ENCODE results near the gene DENND4A. TPM values are rescaled to one million over a fixed set of nuclear protein-coding genes. Genes with fewer than 3 reads are reported as not detected.

DENND4A gene
- polyA plus RNA-seq, 1 donor, result 27.7 TPM

DNA sequence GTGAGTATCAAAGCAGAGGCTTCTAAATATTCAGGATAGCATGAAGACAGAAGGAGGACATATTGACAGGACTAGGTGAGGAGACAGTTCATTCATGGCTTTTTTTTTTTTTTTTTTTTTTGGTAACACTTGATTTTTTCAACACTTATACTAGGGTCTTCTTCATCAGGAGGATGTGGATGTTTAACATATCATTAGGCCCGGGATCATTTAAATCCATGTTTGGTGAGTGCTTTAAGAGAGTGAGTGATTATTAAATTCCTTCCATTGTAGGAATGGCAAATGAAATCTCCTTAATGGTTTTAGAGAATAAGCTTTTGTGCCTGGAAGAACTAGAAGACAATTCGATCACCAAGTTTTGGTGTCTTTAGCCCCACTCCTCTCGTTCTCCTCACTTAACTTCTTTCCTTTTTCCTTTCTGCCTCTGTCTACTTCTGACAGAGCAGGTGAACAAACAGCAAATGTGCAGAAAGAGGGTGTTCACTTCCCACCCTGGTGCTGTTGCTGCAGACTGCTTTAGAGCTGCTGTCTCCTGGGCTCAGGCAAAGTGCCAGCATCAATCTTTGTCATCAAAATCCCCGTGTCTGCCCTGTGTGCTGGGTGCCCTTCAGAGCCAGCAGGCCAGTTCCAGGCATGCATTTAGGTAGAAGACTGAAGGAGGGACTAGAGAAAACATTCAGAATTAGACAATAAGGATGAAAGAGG, 41.6 kb upstream of the DENND4A start:
- no CpG with 5 or more reads among the region's 4 CpGs for WGBS (ENCODE audit: insufficient coverage, low lambda C conversion rate)
- no peaks in the 10 kb centered on the region for H3K9me3 ChIP-seq (ENCODE audit: control insufficient read depth, low read depth, low read length)
- H3K4me3 ChIP-seq (ENCODE audit: low read length), result no peak overlapping the region
- no peaks in the 10 kb centered on the region for H3K36me3 ChIP-seq (ENCODE audit: control insufficient read depth, insufficient read depth, low read length)
- peaks cover 37% of the 10 kb centered on the region for H3K4me1 ChIP-seq (ENCODE audit: control insufficient read depth, insufficient read depth, low read length)
- H3K27ac ChIP-seq (ENCODE audit: low read length), result peak overlapping the region; percentile 97
- DNase-seq, result peak in 1 of 2 donors; percentile 20
- no peaks in the 10 kb centered on the region for H3K27me3 ChIP-seq (ENCODE audit: control insufficient read depth, insufficient read depth, low read length)

DNA sequence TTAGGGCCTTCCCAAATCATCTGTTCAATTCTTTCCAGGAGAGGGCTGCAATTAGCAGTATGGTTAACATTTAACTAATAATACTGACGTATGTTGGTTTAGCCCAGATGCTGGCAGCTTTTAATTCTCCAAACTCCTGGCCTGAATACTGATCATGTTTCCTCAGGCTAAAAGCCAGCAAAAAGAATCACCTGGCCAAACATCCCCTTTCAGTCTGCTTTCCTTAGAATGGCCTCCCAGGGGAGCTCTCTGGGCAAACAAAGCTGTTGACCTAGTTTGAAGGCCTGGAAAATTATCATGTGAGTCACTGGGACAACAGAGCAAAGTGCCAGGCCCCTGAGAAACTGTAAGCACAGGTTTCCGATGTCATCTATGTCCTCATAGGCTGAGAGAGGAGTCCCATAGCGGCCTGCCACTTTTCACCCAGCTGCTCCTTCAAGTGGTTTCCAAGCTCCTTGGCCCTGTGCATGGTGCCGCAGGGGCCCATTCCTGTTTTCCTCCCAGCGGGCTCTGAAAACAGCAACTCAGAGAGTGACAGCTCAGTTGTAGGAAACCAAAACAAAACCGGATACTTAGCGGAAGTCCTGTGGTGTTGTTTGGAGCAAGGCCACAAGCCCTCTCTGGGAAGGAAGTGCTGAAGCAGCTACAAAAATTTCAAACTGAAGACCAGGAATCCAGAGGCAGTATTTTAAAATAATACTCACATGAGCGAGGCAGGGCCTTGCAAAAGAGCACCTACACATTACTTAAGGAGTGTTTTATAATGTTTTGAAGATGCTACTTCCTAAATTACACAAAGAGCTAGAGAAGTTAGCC, 40.7 kb upstream of the DENND4A start:
- Histone ChIP-seq H3K9me3 (ENCODE audit: control insufficient read depth, low read depth, low read length) (no peaks in the 10 kb centered on the region), H3K4me3 (ENCODE audit: low read length) (no peak overlapping the region), H3K36me3 (ENCODE audit: control insufficient read depth, insufficient read depth, low read length) (no peaks in the 10 kb centered on the region), H3K27ac (ENCODE audit: low read length) (peak overlapping the region; percentile 97), H3K27me3 (ENCODE audit: control insufficient read depth, insufficient read depth, low read length) (no peaks in the 10 kb centered on the region), H3K4me1 (ENCODE audit: control insufficient read depth, insufficient read depth, low read length) (peaks cover 39% of the 10 kb centered on the region)
- WGBS (ENCODE audit: insufficient coverage, low lambda C conversion rate), result no CpG with 5 or more reads among the region's 8 CpGs
- DNase-seq, result peak; percentile 94 to 97

DNA sequence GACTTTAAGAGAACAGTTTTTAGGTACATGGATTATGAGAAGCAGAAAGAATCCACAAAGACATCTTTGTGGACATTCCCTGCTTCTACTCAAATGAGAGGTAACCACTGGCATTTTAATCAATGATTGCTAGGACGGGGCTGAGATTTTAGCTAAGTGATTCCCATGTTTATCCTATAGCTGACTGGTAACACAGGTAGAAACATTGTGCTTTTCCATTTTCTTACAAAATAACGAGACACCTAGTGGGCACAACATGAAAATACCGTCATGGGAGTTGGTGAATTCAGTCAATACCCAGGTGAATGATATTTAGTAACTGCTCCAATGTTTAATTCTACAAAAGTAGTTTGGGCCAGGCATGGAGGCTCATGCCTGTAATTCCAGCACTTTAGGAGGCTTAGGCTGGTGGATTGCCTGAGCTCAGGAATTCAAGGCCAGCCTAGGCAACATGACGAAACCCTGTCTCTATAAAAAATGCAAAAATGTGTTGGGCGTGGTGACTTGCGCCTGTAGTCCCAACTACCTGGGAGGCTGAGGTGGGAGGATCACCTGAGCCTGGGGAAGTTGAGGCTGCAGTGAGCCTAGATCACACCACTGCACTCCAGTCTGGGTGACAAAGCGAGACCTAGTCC, 37.2 kb upstream of the DENND4A start:
- H3K9me3 ChIP-seq (ENCODE audit: control insufficient read depth, low read depth, low read length), result no peaks in the 10 kb centered on the region
- peaks cover 37% of the 10 kb centered on the region for H3K4me1 ChIP-seq (ENCODE audit: control insufficient read depth, insufficient read depth, low read length)
- 100% methylated on average over 1 of the region's 7 CpGs for WGBS (ENCODE audit: insufficient coverage, low lambda C conversion rate)
- DNase-seq, result peak in 1 of 2 donors; percentile 54
- H3K36me3 ChIP-seq (ENCODE audit: control insufficient read depth, insufficient read depth, low read length), result no peaks in the 10 kb centered on the region
- H3K27me3 ChIP-seq (ENCODE audit: control insufficient read depth, insufficient read depth, low read length), result no peaks in the 10 kb centered on the region
- no peak overlapping the region for H3K4me3 ChIP-seq (ENCODE audit: low read length)
- H3K27ac ChIP-seq (ENCODE audit: low read length), result peak overlapping the region; percentile 41

DNA sequence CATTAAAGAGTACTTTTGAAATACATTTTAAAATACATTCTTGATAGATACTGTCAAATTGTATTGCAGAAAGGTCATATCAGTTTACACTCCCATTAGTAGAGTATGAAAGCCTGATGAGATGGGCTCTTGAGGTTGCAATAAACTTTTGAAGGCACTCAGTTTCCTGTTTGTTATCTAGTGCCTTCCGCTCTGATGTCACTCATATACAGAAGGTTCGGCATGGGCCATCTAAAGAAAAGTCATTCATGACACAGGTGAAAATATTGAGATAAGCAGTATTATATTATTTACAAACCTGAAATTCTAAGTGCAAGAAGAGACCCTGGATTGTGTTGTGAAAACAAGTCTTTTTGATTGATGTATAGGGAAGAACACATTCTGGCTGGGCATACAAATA, 36.5 kb upstream of the DENND4A start:
- Histone ChIP-seq H3K27ac (ENCODE audit: low read length) (peak overlapping the region; percentile 41), H3K27me3 (ENCODE audit: control insufficient read depth, insufficient read depth, low read length) (no peaks in the 10 kb centered on the region), H3K9me3 (ENCODE audit: control insufficient read depth, low read depth, low read length) (no peaks in the 10 kb centered on the region), H3K36me3 (ENCODE audit: control insufficient read depth, insufficient read depth, low read length) (no peaks in the 10 kb centered on the region), H3K4me3 (ENCODE audit: low read length) (no peak overlapping the region), H3K4me1 (ENCODE audit: control insufficient read depth, insufficient read depth, low read length) (peaks cover 31% of the 10 kb centered on the region)
- peak in 1 of 2 donors; percentile 36 for DNase-seq
- WGBS (ENCODE audit: insufficient coverage, low lambda C conversion rate), result no CpG with 5 or more reads among the region's 2 CpGs

DNA sequence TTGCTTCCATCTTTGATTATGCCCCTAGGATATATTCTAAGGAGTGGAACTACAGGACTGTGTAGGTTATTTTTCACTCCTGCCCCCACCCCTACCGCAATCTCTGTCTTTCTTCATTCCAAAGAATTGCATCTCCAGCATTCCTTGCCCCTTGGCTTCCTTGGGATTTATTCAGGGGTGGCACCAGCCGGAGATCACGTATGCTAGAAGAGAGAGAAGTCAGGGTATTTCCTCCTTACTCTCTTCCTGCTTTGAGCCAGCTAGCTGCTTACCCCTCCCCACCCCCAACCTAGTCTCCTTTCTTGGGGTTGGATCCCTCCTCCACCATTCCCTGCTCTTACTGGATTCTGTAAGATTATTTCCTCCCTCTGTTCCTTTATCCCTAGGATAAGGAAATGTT, 35.0 kb upstream of the DENND4A start:
- DNase-seq, result no peak
- WGBS (ENCODE audit: insufficient coverage, low lambda C conversion rate), result 80% methylated on average over 1 of the region's 3 CpGs
- Histone ChIP-seq H3K27ac (ENCODE audit: low read length) (no peak overlapping the region), H3K9me3 (ENCODE audit: control insufficient read depth, low read depth, low read length) (no peaks in the 10 kb centered on the region), H3K4me1 (ENCODE audit: control insufficient read depth, insufficient read depth, low read length) (peaks cover 17% of the 10 kb centered on the region), H3K4me3 (ENCODE audit: low read length) (no peak overlapping the region), H3K27me3 (ENCODE audit: control insufficient read depth, insufficient read depth, low read length) (no peaks in the 10 kb centered on the region), H3K36me3 (ENCODE audit: control insufficient read depth, insufficient read depth, low read length) (no peaks in the 10 kb centered on the region)

DNA sequence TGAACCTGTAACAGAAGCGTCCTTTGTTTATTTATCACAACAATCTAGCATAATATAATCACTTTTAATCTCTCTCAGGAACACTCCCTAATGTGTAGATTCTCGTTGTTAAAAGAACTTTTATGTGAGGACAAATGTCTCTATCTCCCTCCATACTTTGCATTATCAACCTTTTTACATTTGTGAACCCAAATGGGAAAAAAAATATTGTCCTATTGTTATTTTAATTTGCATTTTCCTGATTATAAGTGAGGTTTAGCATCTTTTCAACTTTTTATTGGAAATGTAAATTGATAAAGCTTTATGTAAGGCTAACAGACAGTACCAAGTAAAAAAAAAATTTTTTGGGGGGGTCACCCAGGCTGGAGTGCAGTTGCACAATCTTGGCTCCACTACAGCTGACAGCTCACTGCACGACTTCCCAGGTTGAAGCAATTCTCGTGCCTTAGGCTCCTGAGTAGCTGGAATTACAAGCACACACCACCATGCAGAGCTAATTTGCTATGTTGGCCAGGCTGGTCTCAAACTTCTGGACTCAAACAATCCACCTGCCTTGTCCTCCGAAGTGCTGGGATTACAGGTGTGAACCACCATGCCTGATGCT, 33.0 kb upstream of the DENND4A start:
- 63% methylated on average over 1 of the region's 5 CpGs for WGBS (ENCODE audit: insufficient coverage, low lambda C conversion rate)
- H3K27ac ChIP-seq (ENCODE audit: low read length), result no peak overlapping the region

DNA sequence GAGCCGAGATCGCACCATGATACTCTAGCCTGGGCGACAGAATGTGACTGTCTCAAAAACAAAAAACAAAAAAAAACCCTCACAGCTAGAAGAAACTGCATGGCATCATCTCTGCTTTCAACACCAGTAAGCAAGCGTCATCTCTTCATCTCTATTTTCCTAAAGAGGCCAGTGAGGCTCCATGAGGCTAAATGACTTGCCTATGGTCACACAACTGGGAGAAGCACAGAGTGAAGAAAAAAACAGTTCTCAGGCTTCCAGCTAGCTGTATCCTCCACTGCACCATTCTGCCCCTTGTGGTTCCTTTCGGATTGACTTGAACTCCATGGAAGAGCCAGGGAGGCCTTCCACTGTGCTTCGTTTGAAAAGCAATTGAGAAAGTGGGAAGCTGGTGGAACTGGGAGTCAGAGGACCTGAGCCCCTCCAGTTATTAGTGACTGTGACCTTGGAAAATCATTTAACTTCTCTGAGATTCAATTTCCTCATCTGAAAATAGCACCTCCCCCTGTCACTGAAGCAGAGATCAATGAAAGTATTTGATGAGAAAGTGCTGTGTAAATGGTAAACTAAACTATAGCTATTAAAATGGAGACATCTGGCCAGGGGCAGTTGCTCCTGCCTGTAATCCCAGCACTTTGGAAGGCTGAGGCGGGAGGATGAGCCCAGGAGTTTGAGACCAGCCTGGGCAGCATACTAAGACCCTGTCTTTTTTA, 32.1 kb upstream of the DENND4A start:
- peaks cover 21% of the 10 kb centered on the region for H3K4me1 ChIP-seq (ENCODE audit: control insufficient read depth, insufficient read depth, low read length)
- DNase-seq, result peak; percentile 65 to 72
- WGBS (ENCODE audit: insufficient coverage, low lambda C conversion rate), result 90% methylated on average over 1 of the region's 7 CpGs

More for the DNA sequence above, 33.0 kb upstream of the DENND4A start:
- H3K4me1 ChIP-seq (ENCODE audit: control insufficient read depth, insufficient read depth, low read length), result peaks cover 18% of the 10 kb centered on the region
- no peaks in the 10 kb centered on the region for H3K9me3 ChIP-seq (ENCODE audit: control insufficient read depth, low read depth, low read length)
- H3K36me3 ChIP-seq (ENCODE audit: control insufficient read depth, insufficient read depth, low read length), result no peaks in the 10 kb centered on the region
- DNase-seq, result no peak
- no peaks in the 10 kb centered on the region for H3K27me3 ChIP-seq (ENCODE audit: control insufficient read depth, insufficient read depth, low read length)
- no peak overlapping the region for H3K4me3 ChIP-seq (ENCODE audit: low read length)

DNA sequence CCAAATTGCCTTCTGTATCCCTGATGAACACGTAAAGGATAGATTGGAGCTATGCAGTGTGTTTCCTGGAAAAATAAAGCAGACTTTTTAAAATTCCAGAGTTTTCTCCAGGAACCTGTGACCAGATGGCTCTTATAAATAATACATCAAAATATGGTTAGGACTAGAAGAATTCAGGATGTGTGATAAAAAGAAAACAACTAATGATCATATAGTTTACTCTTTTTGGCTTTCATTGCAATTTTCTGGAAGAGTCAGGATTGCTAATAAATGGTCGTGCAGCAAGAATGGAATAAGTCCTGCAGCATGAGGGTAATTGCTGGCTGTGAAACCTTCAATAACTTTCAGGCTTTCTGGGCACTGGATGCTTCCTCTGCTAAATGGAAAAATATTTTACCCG, 30.2 kb upstream of the DENND4A start:
- Histone ChIP-seq H3K36me3 (ENCODE audit: control insufficient read depth, insufficient read depth, low read length) (no peaks in the 10 kb centered on the region), H3K27me3 (ENCODE audit: control insufficient read depth, insufficient read depth, low read length) (no peaks in the 10 kb centered on the region), H3K4me1 (ENCODE audit: control insufficient read depth, insufficient read depth, low read length) (peaks cover 19% of the 10 kb centered on the region), H3K9me3 (ENCODE audit: control insufficient read depth, low read depth, low read length) (no peaks in the 10 kb centered on the region), H3K4me3 (ENCODE audit: low read length) (no peak overlapping the region), H3K27ac (ENCODE audit: low read length) (no peak overlapping the region)
- WGBS (ENCODE audit: insufficient coverage, low lambda C conversion rate), result 100% methylated on average over 1 of the region's 3 CpGs
- DNase-seq, result no peak

More for the DNA sequence above, 32.1 kb upstream of the DENND4A start:
- H3K27ac ChIP-seq (ENCODE audit: low read length), result no peak overlapping the region
- no peaks in the 10 kb centered on the region for H3K36me3 ChIP-seq (ENCODE audit: control insufficient read depth, insufficient read depth, low read length)
- no peak overlapping the region for H3K4me3 ChIP-seq (ENCODE audit: low read length)
- H3K27me3 ChIP-seq (ENCODE audit: control insufficient read depth, insufficient read depth, low read length), result no peaks in the 10 kb centered on the region
- H3K9me3 ChIP-seq (ENCODE audit: control insufficient read depth, low read depth, low read length), result no peaks in the 10 kb centered on the region

DNA sequence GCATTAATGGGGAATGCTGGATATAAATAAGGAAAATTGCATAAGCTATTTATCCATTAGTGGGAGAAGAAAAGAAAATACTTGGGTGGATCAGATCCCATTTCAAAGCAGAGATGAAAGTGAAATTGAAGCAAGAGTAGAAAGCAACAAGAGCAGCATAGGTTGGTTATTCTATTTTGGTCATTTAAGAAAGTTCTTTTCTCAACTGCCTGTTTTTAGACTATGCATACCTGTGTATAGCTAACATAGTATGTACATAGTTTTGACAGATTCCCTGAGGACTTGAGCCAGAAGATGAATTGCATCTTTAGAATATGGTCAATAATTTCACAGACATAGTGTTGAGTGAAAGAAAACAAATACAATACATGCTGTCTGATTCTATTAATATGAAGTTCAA, 29.0 kb upstream of the DENND4A start:
- Histone ChIP-seq H3K9me3 (ENCODE audit: control insufficient read depth, low read depth, low read length) (no peaks in the 10 kb centered on the region), H3K36me3 (ENCODE audit: control insufficient read depth, insufficient read depth, low read length) (no peaks in the 10 kb centered on the region), H3K4me3 (ENCODE audit: low read length) (no peak overlapping the region), H3K27me3 (ENCODE audit: control insufficient read depth, insufficient read depth, low read length) (no peaks in the 10 kb centered on the region), H3K27ac (ENCODE audit: low read length) (no peak overlapping the region), H3K4me1 (ENCODE audit: control insufficient read depth, insufficient read depth, low read length) (peaks cover 19% of the 10 kb centered on the region)
- DNase-seq, result no peak

DNA sequence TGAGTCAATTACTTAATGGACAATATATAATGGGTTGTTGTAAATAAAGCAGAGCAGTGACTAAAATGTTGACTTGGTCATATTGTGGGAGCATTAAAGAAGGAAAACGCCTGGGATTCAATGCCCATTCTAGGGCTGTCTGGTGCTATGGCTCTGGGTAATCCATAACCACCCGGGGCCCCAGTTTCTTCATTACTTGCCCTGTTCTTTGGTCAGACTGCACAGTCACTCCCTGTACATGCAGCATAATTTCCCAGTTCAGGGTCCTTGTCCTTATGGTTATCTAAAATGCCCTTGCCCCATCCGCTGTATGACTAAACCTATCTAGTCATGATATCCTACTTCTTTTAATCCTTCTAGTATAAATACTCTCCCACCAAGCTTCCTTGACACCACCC, 27.5 kb upstream of the DENND4A start:
- H3K27me3 ChIP-seq (ENCODE audit: control insufficient read depth, insufficient read depth, low read length), result no peaks in the 10 kb centered on the region
- H3K27ac ChIP-seq (ENCODE audit: low read length), result peak overlapping the region; percentile 87
- H3K4me3 ChIP-seq (ENCODE audit: low read length), result no peak overlapping the region
- peak; percentile 82 to 89 for DNase-seq
- no peaks in the 10 kb centered on the region for H3K36me3 ChIP-seq (ENCODE audit: control insufficient read depth, insufficient read depth, low read length)
- peaks cover 19% of the 10 kb centered on the region for H3K4me1 ChIP-seq (ENCODE audit: control insufficient read depth, insufficient read depth, low read length)
- 43% methylated on average over 1 of the region's 3 CpGs for WGBS (ENCODE audit: insufficient coverage, low lambda C conversion rate)
- H3K9me3 ChIP-seq (ENCODE audit: control insufficient read depth, low read depth, low read length), result no peaks in the 10 kb centered on the region
